Testis (tissue), 3 donors: ENCODE results near the gene CAVIN2. TPM values are rescaled to one million over a fixed set of nuclear protein-coding genes. Genes with fewer than 3 reads are reported as not detected.

Source experiments
- DNase-seq: peaks from one replicate; pipeline ENCODE4 v3.0.0-alpha.2; 2019
- H3K27ac ChIP-seq, 2 donors: fragments of 200-600 bp; sonication (generic); one replicate each; pipeline ENCODE4 v1.5.1; 2019
- H3K27me3 ChIP-seq: fragments of 200-600 bp; sonication (generic); one replicate; pipeline ENCODE4 v1.5.1; 2019
- H3K36me3 ChIP-seq: fragments of 200-600 bp; sonication (generic); one replicate; pipeline ENCODE4 v1.5.1; 2017; ENCODE audit warnings: low read depth; ENCODE audit errors: missing control alignments
- H3K4me1 ChIP-seq: fragments of 200-600 bp; sonication (generic); one replicate; pipeline ENCODE4 v1.5.1; 2019
- H3K4me3 ChIP-seq, 2 donors: fragments of 200-600 bp; sonication (generic); one replicate each; pipeline ENCODE4 v1.5.1; 2017 to 2019
- H3K9me3 ChIP-seq: fragments of 200-600 bp; sonication (generic); one replicate; pipeline ENCODE4 v1.5.1; 2017
- CTCF ChIP-seq, 3 experiments: fragments of 450-650 bp in 2 of 3; fragments of 200-600 bp in 1 of 3; sonication (generic) in 1 of 3; IDR thresholded peaks; one replicate each; pipeline ENCODE4 v1.5.1; 2016 to 2019; ENCODE audit warnings: antibody characterized with exemption in 3 of 3, mild to moderate bottlenecking in 2 of 3, moderate library complexity in 1 of 3
- POLR2A ChIP-seq: fragments of 450-650 bp; IDR thresholded peaks from one replicate; pipeline ENCODE4 v1.6.1; 2017; ENCODE audit warnings: antibody characterized with exemption, mild to moderate bottlenecking, moderate library complexity
- whole genome bisulfite sequencing, 2 donors: methylation state at CpG; one replicate each; pipeline ENCODE4 v1.1.5; 2018; 5-methylcytosine and 5-hydroxymethylcytosine counted together
- intact Hi-C: fragments of 100-400 bp; cut with DNase I; formaldehyde crosslinking; loops from one replicate; pipeline ENCODE4 v1.15.1; 2023; ENCODE audit warnings: low total_unique reads
- polyA plus RNA-seq: library from polyadenylated mRNA; stranded (reverse); fragments of 350-450 nt; fragmentation: Illumina TruSeq; extraction: RNeasy Lipid Tissue Mini Kit (QIAGEN cat#74804); gene quantifications from one replicate; pipeline ENCODE4 v1.2.3, GENCODE V29; 2014; ENCODE audit warnings: low read depth, low replicate concordance; ENCODE audit not compliant: insufficient read depth
- total RNA-seq, 2 donors: library from RNA; depleted of rRNA; stranded (reverse); fragments of >200 nt; gene quantifications; one replicate each; pipeline ENCODE4 v1.2.3, GENCODE V29; 2016

CAVIN2 gene
- total and polyA plus RNA-seq, 3 donors from 2014 or later: 3.3 to 5.1 (median 4.1) TPM

DNA sequence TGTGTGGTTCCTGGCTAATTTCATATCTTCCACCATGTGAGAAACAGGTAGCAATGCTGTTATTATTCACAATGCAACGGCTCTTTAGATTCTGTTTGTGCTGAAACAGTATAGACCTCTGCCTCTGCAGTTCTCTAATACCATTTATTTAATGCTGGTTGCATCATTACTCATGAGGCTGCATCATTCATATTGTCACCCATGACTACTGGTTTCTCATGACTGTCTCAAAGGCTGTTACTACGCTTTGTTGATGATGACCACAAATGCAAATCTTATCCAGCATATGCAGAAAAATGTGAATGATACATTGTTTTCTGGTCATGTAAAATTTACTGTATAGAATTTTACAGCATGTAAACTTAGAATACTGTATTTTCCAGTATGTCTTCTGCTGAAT is 22.5 kb downstream of the CAVIN2 start:
- Histone ChIP-seq H3K9me3 (no peaks in the 10 kb centered on the region), H3K4me3 (no peak overlapping the region), H3K4me1 (no peaks in the 10 kb centered on the region), H3K27me3 (no peaks in the 10 kb centered on the region), H3K27ac (no peak overlapping the region), H3K36me3 (no peaks in the 10 kb centered on the region)
- TF ChIP-seq CTCF (IDR thresholded peaks at IDR 0.05): no peak
- no peak for TF ChIP-seq POLR2A
- intact Hi-C loops: no loop called here
- 84 to 89% methylated on average over 2 of the region's 2 CpGs for WGBS, 2 donors
- no peak for DNase-seq

DNA sequence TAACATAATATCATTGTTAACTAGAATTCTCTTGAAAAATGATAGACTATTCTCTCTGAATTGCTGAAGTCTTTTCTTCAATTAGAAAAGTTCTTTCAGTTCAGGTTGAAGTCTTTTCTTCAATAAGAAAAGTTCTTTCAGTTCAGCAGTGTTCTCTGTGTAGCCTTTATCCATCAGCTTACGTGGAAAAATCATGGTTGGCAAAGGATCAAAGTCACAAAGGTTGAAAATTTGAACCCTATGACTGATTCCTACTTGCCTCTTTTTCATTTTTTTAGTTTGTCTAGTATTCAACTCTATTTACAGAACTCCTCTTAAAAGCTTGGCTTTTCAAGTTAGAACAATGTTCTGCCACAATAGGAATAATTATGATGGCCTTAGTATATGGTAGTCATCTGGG is 25.8 kb downstream of the CAVIN2 start:
- 57 to 71% methylated on average over 1 of the region's 1 CpG for WGBS, 2 donors
- intact Hi-C loops: no loop called here
- H3K4me1 ChIP-seq: no peaks in the 10 kb centered on the region
- H3K4me3 ChIP-seq: no peak overlapping the region
- DNase-seq: no peak
- H3K9me3 ChIP-seq: no peaks in the 10 kb centered on the region
- H3K36me3 ChIP-seq: no peaks in the 10 kb centered on the region
- TF ChIP-seq CTCF (IDR thresholded peaks at IDR 0.05): no peak
- no peak for TF ChIP-seq POLR2A
- no peak overlapping the region for H3K27ac ChIP-seq
- no peaks in the 10 kb centered on the region for H3K27me3 ChIP-seq

DNA sequence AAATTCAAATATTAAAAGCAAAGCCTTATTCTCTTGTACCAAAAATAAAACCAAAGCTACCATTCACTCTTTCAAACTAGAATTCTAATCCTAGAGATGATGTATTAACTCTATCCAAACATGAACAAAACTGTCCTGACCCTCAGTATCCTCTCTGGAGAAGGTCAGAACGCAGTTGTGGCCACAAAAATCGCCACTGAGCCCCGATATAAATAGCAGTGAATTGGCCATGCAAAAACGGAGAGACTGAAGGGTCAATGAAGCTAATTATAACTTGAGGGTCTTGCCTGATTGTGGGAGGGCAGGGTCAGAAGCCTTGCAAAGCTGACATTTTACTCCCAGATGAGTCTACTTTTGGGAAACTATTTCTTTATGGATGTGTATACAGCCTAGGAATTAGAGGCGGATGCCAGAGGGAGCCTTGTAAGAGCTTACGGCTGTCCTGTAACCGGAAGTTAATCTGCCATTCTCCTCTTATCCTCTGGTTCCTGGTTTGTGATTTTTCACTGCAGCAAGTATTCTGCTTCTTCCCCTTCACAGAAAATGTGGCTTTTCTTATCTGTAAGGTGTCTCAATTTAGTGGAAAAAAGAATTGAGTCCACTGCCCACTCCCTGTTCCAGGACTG is 28.1 kb downstream of the CAVIN2 start:
- TF ChIP-seq CTCF (IDR thresholded peaks at IDR 0.05) (no peak), POLR2A (no peak)
- no peak overlapping the region for H3K27ac ChIP-seq
- 50 to 57% methylated on average over 7 of the region's 7 CpGs for WGBS, 2 donors
- intact Hi-C loops: loop anchor here (5.0 kb wide), 1 partner anchor 343 kb away; no protein-coding TSS in a partner anchor
- H3K9me3 ChIP-seq: no peaks in the 10 kb centered on the region
- no peaks in the 10 kb centered on the region for H3K4me1 ChIP-seq
- DNase-seq: no peak
- H3K4me3 ChIP-seq: no peak overlapping the region
- no peaks in the 10 kb centered on the region for H3K36me3 ChIP-seq
- H3K27me3 ChIP-seq: no peaks in the 10 kb centered on the region

DNA sequence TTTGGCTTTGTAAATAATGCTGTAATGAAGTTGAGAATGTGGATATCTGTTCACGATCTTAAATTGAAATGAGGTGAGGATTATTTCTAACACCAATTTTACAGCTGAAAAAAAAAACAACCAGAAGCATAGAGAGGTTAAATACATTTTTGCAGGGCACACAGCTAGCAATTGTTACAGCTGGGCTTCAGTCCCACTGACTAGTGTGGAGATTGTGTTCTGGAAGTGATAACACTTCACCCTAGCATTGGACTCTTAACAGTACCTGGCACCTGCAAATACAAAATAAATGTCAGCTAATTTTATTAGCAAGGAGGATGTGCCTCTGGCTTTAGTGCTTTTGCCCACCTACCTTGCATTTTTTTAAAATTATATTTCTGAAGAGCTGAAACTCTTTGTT is 28.8 kb downstream of the CAVIN2 start:
- DNase-seq: no peak
- H3K4me1 ChIP-seq: no peaks in the 10 kb centered on the region
- H3K27ac ChIP-seq: no peak overlapping the region
- WGBS, 2 donors: 94 to 100% methylated on average over 1 of the region's 1 CpG
- intact Hi-C loops: loop anchor here (5.0 kb wide), 1 partner anchor 344 kb away; no protein-coding TSS in a partner anchor
- TF ChIP-seq POLR2A (no peak), CTCF (IDR thresholded peaks at IDR 0.05) (no peak)
- H3K9me3 ChIP-seq: no peaks in the 10 kb centered on the region
- no peak overlapping the region for H3K4me3 ChIP-seq
- no peaks in the 10 kb centered on the region for H3K27me3 ChIP-seq
- no peaks in the 10 kb centered on the region for H3K36me3 ChIP-seq

DNA sequence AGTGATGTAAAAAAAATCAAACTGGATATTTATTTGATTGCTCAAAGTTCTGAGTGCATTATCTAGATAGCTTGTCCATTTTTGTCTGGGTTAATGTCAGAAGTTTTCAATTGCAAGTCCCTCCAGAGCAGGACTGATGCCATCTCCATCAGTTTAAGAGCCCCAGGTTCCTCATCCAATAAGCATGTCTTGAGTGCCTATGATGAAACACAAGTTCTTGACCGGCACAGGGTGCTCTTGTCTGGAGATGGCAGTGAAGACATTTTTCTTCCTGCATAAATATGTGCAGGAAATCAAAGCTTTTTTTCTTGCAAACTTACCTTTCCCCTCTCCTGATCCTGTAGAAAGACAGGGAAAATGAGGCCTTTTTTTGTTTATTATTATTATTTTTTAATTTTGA is 31.9 kb downstream of the CAVIN2 start:
- H3K9me3 ChIP-seq: no peaks in the 10 kb centered on the region

More for the DNA sequence above, 31.9 kb downstream of the CAVIN2 start:
- no peak for DNase-seq
- no peaks in the 10 kb centered on the region for H3K4me1 ChIP-seq
- no peaks in the 10 kb centered on the region for H3K27me3 ChIP-seq
- H3K27ac ChIP-seq: no peak overlapping the region
- H3K4me3 ChIP-seq: no peak overlapping the region
- TF ChIP-seq CTCF (IDR thresholded peaks at IDR 0.05): no peak
- no peak for TF ChIP-seq POLR2A
- intact Hi-C loops: loop anchor here (5.0 kb wide), 1 partner anchor 347 kb away; no protein-coding TSS in a partner anchor
- no peaks in the 10 kb centered on the region for H3K36me3 ChIP-seq
- WGBS, 2 donors: 86 to 92% methylated on average over 1 of the region's 1 CpG
